AG08396 (cell line): ENCODE measurements around the gene RBSN.

Source experiments
- DNase-seq: peaks from one replicate; pipeline ENCODE4 v3.0.0; 2012; ENCODE audit warnings: low spot score, mixed read lengths

The RBSN gene

DNA sequence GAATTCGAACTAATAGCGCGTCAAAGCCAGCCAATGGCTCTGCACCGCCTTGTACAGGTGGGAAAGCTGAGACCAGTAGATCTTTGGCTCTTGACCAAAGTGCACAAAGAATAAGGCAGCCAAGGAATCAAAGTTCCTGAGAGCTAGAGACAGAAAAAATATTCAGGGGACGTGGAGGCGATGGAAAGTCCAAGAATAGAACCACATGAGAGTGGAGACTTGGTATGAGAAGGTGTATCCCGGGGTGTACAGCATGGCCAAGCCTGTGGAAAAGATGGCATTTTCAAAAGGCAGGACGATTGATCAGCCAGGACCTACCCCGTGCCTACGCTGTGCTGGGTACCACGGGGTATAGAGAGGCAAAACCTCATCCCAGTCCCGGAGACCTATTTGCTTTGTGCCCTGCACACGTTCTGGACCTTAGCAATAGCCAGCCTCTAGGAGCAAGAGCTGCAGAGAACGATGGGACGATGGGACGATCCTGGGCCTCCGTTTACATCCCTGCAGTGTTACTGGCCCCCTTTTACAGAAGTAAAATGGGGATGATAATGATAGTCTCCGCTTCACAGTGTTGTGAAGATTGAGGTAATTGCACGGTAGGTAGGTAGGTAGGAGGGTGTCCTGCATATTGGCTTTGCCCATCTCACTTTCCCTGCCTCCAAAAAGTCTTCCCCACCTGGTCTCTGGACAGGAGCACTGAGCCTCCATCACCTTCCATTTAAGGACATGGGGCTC lies 583 bp upstream of the RBSN start:
- DNase-seq = no peak

- no peak for DNase-seq
Measured at GRCh38 chr3:15097891-15098290, 1.1 kb downstream of the RBSN start.

- DNase-seq = no peak
Measured at GRCh38 chr3:15096046-15096445, 2.9 kb downstream of the RBSN start.

- no peak for DNase-seq
Measured at GRCh38 chr3:15094187-15094875, 4.6 kb downstream of the RBSN start.

DNA sequence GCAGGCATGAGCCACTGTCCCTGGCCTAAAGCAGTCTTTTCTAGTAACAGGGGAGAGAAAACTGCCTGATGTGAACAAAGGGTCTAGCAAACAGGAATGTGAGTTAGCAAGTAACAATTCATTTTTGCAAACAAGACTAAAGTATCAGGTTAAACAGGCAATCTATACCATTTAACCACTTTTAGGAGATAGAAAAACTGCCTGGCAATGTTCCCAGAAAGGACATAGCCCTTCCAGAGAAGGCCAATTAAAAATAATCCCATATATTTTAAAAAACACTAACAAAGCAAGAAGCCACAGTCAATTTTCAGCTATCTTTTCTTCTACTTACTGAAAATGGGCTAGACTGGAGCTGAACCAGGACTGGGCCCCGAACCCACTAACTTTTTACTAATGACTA lies 6.3 kb downstream of the RBSN start:
- no peak for DNase-seq

GRCh38 chr3:15091575-15091974 lies 7.4 kb downstream of the RBSN start:
- DNase-seq = no peak

GRCh38 chr3:15089201-15089600 lies 9.7 kb downstream of the RBSN start:
- DNase-seq = no peak

- DNase-seq = no peak
Measured at GRCh38 chr3:15086699-15087098, 12.2 kb downstream of the RBSN start.

- no peak for DNase-seq
Measured at GRCh38 chr3:15086263-15086662, 12.7 kb downstream of the RBSN start.

GRCh38 chr3:15083252-15083651 lies 15.7 kb downstream of the RBSN start:
- DNase-seq = no peak

- DNase-seq = peak; percentile 39
Measured at GRCh38 chr3:15081960-15082664, 16.8 kb downstream of the RBSN start.

- DNase-seq = no peak
Measured at GRCh38 chr3:15079091-15079490, 19.9 kb downstream of the RBSN start.

GRCh38 chr3:15074500-15074899 lies 24.4 kb downstream of the RBSN start:
- DNase-seq = no peak

GRCh38 chr3:15071699-15072098 lies 27.2 kb downstream of the RBSN start:
- no peak for DNase-seq

DNA sequence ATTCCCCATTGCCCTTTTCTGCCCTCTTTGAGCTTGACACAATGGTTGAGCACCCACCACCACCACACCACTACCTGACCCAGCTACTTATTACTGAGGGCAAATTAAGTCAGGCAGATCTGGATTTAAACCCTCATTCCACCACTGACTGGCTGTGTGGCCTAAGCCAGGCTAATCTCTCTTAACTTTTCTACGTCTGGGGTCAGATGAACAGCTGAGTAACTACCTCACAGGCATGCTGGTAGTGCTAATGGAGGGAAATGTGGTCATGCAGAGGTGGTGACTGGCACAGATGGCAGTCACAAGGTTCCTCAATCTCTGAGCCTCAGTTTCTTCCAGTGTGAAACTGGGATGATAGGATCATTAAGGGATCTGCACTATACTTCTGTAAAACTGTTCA lies 29.5 kb downstream of the RBSN start:
- no peak for DNase-seq

DNA sequence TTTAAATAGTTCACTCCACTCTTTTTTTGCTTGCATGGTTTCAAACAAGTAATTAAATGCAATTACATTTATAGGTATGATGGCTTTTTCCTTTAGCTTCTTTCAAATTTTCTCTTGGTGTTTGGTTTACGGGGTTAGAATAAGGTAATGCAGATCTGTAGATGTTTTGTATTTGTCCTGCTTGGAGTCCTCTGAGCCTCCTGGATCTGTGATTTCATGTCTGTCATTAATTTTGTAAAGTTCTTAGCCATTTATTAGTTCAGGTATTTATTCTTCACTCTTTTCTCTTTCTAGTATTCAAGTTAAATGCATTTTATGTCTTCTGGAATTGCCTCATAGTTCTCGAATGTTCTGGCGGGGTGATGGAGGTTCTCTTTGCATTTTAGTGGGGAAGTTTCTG lies 32.5 kb downstream of the RBSN start:
- no peak for DNase-seq

- DNase-seq = no peak
Measured at GRCh38 chr3:15065550-15066007, 33.4 kb downstream of the RBSN start.

GRCh38 chr3:15064835-15065549 lies 34.0 kb downstream of the RBSN start, which contains the start of gene MRPS25:
TSS of gene MRPS25 (minus strand) at chr3:15065315. CDS start at chr3:15065194, 121 bp downstream.
- peak; percentile 98 for DNase-seq

DNA sequence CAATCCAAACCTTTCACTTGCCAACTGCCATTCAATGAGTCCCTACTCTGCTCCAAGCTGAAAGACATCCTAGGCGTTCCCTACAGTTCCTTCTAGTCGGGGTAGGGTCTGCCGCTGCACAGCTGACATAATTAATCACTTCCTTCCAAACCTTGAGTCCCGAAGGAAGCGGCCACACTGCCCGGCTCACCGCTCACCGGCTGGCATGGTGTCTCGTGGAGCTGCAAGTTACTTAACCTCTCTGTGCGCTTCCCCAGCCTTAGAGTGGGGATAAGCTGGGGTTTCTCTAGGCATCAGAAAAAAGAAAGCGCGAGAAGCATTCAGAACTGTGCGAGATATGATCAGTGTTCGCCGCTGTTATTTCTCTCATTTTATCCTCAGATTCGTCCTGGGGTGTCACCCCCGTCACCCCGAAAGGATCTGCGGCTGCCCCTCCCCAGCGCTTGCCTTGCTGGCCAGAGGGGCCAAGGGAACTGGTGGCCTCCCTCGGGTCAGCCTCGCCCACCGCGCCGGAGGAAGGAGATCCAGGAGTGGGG lies 34.6 kb downstream of the RBSN start:
- DNase-seq = peak; percentile 60

DNA sequence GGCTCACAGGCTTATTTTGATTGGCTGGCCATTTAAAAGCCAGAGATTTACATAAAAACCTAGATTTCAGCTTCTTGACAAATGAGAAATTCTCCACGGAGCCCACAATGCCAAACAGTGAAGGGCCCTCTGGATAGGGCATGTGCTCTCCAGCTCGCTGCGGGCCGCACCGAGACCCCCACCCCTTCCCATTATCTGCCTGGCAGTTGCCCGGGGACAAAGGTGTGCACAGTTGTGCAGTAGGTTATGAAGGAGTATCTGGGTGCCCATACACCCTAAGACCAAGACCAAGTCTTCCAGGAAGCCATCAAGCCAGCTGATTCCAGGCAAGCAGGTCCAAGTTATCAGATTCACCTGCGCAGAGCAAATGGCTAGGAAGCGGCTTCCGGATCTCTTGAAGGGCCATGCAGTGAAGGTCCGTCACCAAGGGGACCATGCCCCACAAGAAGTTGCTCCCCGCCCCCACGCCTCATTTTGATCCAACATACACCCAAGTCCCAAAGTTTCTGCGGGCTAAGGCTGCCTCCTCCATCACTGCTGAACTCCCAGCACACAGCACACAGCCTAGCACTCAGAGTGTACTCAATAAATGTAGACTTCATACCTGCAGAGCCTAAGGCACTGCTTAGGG lies 35.2 kb downstream of the RBSN start:
- no peak for DNase-seq

DNA sequence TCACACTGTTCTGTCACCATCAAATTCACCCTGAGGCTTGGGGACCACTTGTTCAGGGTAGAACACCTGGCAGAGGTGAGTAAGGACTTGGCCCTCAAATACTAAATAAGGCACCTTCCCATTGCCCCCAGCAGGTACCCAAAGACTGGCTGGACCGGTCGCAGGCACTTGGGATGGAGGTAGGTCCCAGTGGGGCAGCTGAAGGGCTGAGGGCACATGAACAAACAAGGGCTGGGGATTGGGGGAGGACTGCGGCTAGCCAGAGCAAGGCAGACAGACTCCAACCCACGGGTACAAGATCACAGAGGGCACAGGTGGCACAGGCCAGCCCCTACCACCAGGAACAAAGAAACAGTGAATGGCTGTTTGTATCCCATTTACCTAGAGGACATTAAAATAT lies 35.7 kb downstream of the RBSN start:
- DNase-seq = no peak

DNA sequence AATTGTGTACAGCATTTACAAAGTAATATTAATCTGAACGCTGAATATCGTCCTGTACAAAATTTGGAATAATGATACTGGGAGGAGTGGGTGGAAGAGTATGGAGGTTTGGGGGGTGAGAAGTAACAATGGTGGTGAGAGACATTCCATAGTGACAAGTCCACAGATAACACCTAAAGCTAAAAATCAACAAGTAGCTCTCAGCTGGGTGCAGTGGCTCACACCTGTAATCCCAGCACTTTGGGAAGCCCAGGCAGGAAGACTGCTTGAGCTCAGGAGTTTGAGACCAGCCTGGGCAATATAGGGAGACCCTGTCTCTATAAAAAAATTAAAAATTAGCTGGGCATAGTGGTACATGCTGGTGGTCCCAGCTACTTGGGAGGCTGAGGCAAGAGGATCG lies 38.9 kb downstream of the RBSN start:
- no peak for DNase-seq
